ENCODE data around the gene RNLS.

- TF ChIP-seq, protein P1, sequence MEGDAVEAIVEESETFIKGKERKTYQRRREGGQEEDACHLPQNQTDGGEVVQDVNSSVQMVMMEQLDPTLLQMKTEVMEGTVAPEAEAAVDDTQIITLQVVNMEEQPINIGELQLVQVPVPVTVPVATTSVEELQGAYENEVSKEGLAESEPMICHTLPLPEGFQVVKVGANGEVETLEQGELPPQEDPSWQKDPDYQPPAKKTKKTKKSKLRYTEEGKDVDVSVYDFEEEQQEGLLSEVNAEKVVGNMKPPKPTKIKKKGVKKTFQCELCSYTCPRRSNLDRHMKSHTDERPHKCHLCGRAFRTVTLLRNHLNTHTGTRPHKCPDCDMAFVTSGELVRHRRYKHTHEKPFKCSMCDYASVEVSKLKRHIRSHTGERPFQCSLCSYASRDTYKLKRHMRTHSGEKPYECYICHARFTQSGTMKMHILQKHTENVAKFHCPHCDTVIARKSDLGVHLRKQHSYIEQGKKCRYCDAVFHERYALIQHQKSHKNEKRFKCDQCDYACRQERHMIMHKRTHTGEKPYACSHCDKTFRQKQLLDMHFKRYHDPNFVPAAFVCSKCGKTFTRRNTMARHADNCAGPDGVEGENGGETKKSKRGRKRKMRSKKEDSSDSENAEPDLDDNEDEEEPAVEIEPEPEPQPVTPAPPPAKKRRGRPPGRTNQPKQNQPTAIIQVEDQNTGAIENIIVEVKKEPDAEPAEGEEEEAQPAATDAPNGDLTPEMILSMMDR (IDR thresholded peaks at IDR 0.05): no peak
- TF ChIP-seq POLR2A (IDR thresholded peaks at IDR 0.05): no peak
Measured at GRCh38 chr10:88281592-88282347, 301.3 kb downstream of the RNLS start.
